H9 (cell line): Measurements from ENCODE around the gene HMGCL. TPM values are rescaled to one million over a fixed set of nuclear protein-coding genes. Genes with fewer than 3 reads are reported as not detected.

Experiments
- DNase-seq: peaks from one replicate; pipeline ENCODE4 v3.0.0-alpha.2; 2017
- H2AFZ ChIP-seq: one replicate; pipeline ENCODE4 v1.6.1; 2013; ENCODE audit warnings: mild to moderate bottlenecking, low read length, control low read depth, moderate library complexity
- H2AK5ac ChIP-seq: 2 replicates; pipeline ENCODE4 v1.6.1; 2013; ENCODE audit warnings: low read length, control low read depth, mixed read lengths; ENCODE audit not compliant: insufficient read length
- H2BK120ac ChIP-seq: one replicate; pipeline ENCODE4 v1.6.1; 2013; ENCODE audit warnings: low read depth, mild to moderate bottlenecking, low read length, control low read depth, inconsistent platforms; ENCODE audit not compliant: poor library complexity, severe bottlenecking
- H2BK12ac ChIP-seq: 2 replicates; pipeline ENCODE4 v1.6.1; 2013; ENCODE audit warnings: low read length, control low read depth, mixed read lengths, low read depth; ENCODE audit not compliant: insufficient read length
- H2BK15ac ChIP-seq: 2 replicates; pipeline ENCODE4 v1.6.1; 2013; ENCODE audit warnings: low read depth, low read length, control low read depth
- H2BK20ac ChIP-seq: one replicate; pipeline ENCODE4 v1.6.1; 2013; ENCODE audit warnings: low read depth, mild to moderate bottlenecking, low read length, control low read depth, inconsistent platforms; ENCODE audit not compliant: poor library complexity, severe bottlenecking
- H2BK5ac ChIP-seq: 2 replicates; pipeline ENCODE4 v1.6.1; 2013; ENCODE audit warnings: low read length, control low read depth, mixed read lengths; ENCODE audit not compliant: insufficient read length
- H3K14ac ChIP-seq: 2 replicates; pipeline ENCODE4 v1.6.1; 2013; ENCODE audit warnings: low read length, control low read depth; ENCODE audit not compliant: insufficient read depth
- H3K18ac ChIP-seq: 2 replicates; pipeline ENCODE4 v1.6.1; 2013; ENCODE audit warnings: low read depth, mild to moderate bottlenecking, mixed read lengths, low read length, control low read depth; ENCODE audit not compliant: insufficient read length
- H3K23ac ChIP-seq: 2 replicates; pipeline ENCODE4 v1.6.1; 2013; ENCODE audit warnings: low read length, control low read depth, mixed read lengths, low read depth; ENCODE audit not compliant: insufficient read length
- H3K23me2 ChIP-seq: 2 replicates; pipeline ENCODE4 v1.6.1; 2013; ENCODE audit warnings: low read depth, mild to moderate bottlenecking, mixed read lengths, low read length, control low read depth; ENCODE audit not compliant: insufficient read length, poor library complexity, severe bottlenecking
- H3K27ac ChIP-seq: 2 replicates; pipeline ENCODE4 v1.5.1; 2013; ENCODE audit warnings: low read length, control low read depth, mixed read lengths, low read depth; ENCODE audit not compliant: insufficient read length
- H3K27me3 ChIP-seq: 2 replicates; pipeline ENCODE4 v1.6.1; 2013; ENCODE audit warnings: low read length, control low read depth, inconsistent platforms; ENCODE audit not compliant: insufficient read depth
- H3K4ac ChIP-seq: 2 replicates; pipeline ENCODE4 v1.6.1; 2013; ENCODE audit warnings: low read depth, mild to moderate bottlenecking, control low read depth, inconsistent platforms, low read length, moderate library complexity
- H3K4me1 ChIP-seq: 2 replicates; pipeline ENCODE4 v1.6.1; 2013; ENCODE audit warnings: low read length, control low read depth, inconsistent platforms; ENCODE audit not compliant: insufficient read depth
- H3K4me2 ChIP-seq: 2 replicates; pipeline ENCODE4 v1.6.1; 2013; ENCODE audit warnings: low read length, control low read depth, mixed read lengths; ENCODE audit not compliant: insufficient read length, insufficient read depth
- H3K56ac ChIP-seq: 2 replicates; pipeline ENCODE4 v1.6.1; 2013; ENCODE audit warnings: low read depth, mild to moderate bottlenecking, mixed read lengths, low read length, control low read depth; ENCODE audit not compliant: insufficient read length
- H3K79me1 ChIP-seq: 2 replicates; pipeline ENCODE4 v1.6.1; 2013; ENCODE audit warnings: low read depth, mild to moderate bottlenecking, moderate library complexity, low read length, control low read depth, inconsistent platforms; ENCODE audit not compliant: insufficient read depth, poor library complexity, severe bottlenecking
- H3K79me2 ChIP-seq: 2 replicates; pipeline ENCODE4 v1.6.1; 2013; ENCODE audit warnings: low read length, control low read depth, inconsistent platforms; ENCODE audit not compliant: insufficient read depth
- H3K9ac ChIP-seq: 2 replicates; pipeline ENCODE4 v1.6.1; 2013; ENCODE audit warnings: low read length, control low read depth, mixed read lengths; ENCODE audit not compliant: insufficient read length; ENCODE audit errors: extremely low read depth
- H3K9me3 ChIP-seq: one replicate; pipeline ENCODE4 v1.6.1; 2013; ENCODE audit warnings: low read depth, low read length, inconsistent platforms; ENCODE audit not compliant: control insufficient read depth
- H3T11ph ChIP-seq: one replicate; pipeline ENCODE4 v1.6.1; 2013; ENCODE audit warnings: mild to moderate bottlenecking, low read length, control low read depth, inconsistent platforms
- H4K20me1 ChIP-seq: one replicate; pipeline ENCODE4 v1.6.1; 2013; ENCODE audit not compliant: control insufficient read depth, insufficient read length, insufficient read depth
- H4K5ac ChIP-seq: 2 replicates; pipeline ENCODE4 v1.6.1; 2013; ENCODE audit warnings: low read depth, mild to moderate bottlenecking, mixed read lengths, low read length, control low read depth; ENCODE audit not compliant: insufficient read length
- H4K8ac ChIP-seq: replicated peaks from 2 replicates; pipeline ENCODE4 v1.6.1; 2013; ENCODE audit warnings: low read length, control low read depth, mixed read lengths, low read depth; ENCODE audit not compliant: insufficient read length
- H4K91ac ChIP-seq: 2 replicates; pipeline ENCODE4 v1.6.1; 2013; ENCODE audit warnings: low read depth, mild to moderate bottlenecking, moderate library complexity, mixed read lengths, low read length, control low read depth; ENCODE audit not compliant: insufficient read length
- H3K27ac Mint-ChIP-seq, 3 experiments: 2 replicates in 2 of 3; 3 replicates in 1 of 3; pipeline ENCODE4 v1.8.0; 2020 to 2021; ENCODE audit warnings: mixed read lengths in 3 of 3, mild to moderate bottlenecking in 1 of 3, moderate library complexity in 1 of 3
- H3K27me3 Mint-ChIP-seq: 2 replicates; pipeline ENCODE4 v1.8.0; 2021; ENCODE audit warnings: low read depth, mild to moderate bottlenecking, moderate library complexity, mixed read lengths
- H3K36me3 Mint-ChIP-seq, 3 experiments: 2 replicates in 2 of 3; 3 replicates in 1 of 3; pipeline ENCODE4 v1.8.0; 2020 to 2021; ENCODE audit warnings: low read depth in 3 of 3, mixed read lengths in 3 of 3; ENCODE audit not compliant: insufficient read depth in 1 of 3
- H3K4me1 Mint-ChIP-seq, 2 experiments: 2 replicates each; pipeline ENCODE4 v1.8.0; 2020; ENCODE audit warnings: mixed read lengths in 2 of 2
- H3K4me3 Mint-ChIP-seq, 2 experiments: 2 replicates in 1 of 2; 3 replicates in 1 of 2; pipeline ENCODE4 v1.8.0; 2020 to 2021; ENCODE audit warnings: mild to moderate bottlenecking in 2 of 2, mixed read lengths in 2 of 2, moderate library complexity in 1 of 2
- H3K9me3 Mint-ChIP-seq, 2 experiments: 2 replicates in 1 of 2; 3 replicates in 1 of 2; pipeline ENCODE4 v1.8.0; 2020; ENCODE audit warnings: mild to moderate bottlenecking in 2 of 2, mixed read lengths in 2 of 2, moderate library complexity in 1 of 2
- WGBS: extraction: QIAGEN DNeasy Blood & Tissue Kit; methylation state at CpG from one replicate; pipeline ENCODE4 v1.1.7; 2013; ENCODE audit warnings: missing lambda C conversion rate, low lambda C conversion rate, mixed read lengths; ENCODE audit not compliant: insufficient read length; ENCODE audit errors: extremely low coverage; 5-methylcytosine and 5-hydroxymethylcytosine counted together
- total RNA-seq: library from RNA; stranded (reverse); gene quantifications from 2 replicates; pipeline ENCODE4 v1.2.1, GENCODE V29; 2021
- TF ChIP-seq, protein P1 (sequence below): fragments of 200-600 bp; sonication (generic); conservative IDR thresholded peaks from 3 replicates; pipeline ENCODE4 v1.8.0; 2021; ENCODE audit warnings: antibody characterized with exemption, mild to moderate bottlenecking

The HMGCL gene
- total RNA-seq, 1 experiment from 2014 or later = 15.9 TPM

DNA sequence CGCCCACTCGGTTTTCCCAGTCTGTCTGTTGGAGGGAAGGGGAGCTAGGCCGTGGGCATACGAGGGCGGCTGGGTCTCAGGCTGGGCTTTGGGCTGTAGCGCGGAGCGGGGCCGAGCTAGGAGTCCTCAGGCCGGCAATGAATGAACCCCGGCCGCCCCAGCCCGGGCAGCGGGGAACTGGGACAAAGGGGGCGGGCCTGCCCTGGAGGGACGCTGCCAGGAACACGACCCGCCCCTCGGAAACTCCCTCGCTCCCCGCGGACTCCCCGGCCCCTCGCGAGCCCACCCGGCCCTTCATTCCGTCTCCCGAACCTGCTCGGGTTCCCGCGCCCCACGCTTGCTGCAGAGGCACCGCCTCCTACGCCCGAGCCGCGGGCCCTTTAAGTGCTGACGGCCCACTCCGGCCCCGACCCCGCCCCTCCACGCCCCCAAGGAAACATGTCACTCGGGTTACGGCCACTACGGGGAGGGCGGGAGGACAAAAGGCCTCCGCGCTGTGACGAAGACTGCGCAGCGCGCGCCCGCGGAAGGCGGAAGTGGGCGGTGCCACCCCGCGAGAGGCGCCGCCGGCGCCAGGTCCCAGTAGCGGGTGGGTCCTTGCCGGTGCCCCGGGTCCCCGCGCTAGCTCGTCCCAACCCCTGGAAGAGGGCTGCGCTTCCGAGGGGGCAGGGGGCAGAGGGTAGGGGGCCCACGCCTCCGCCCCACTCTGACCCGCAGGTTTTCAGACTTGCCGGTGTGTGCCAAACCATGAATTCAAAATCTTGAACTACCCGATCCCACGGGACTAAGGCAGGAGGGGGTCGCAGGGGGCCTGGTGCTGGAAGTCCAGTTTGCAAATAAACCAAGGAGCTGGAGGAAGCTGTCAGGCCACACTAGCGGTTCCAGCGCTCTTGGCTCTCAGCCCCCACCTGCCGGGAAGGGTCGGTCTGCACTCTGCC lies 24.6 kb downstream of the HMGCL start, which contains the start of gene GALE:
Gene GALE (minus strand): TSS at position 355 of the 938 bp plus-strand sequence. CDS start 1,747 bp downstream, outside the sequence.
- Histone ChIP-seq H4K5ac (no peak within 1 kb of the TSS), H3K27me3 (no peaks in the 10 kb centered on the region), H3K23me2 (peaks cover 11% of the 10 kb centered on the region), H2AFZ (no peak within 1 kb of the TSS), H4K91ac (no peak within 1 kb of the TSS), H3K4ac (no peak within 1 kb of the TSS), H3K79me2 (no peaks in the 10 kb centered on the region), H3K79me1 (no peaks in the 10 kb centered on the region), H2BK12ac (no peak within 1 kb of the TSS), H3K18ac (peak within 1 kb of the TSS; percentile 18), H4K8ac (no peak within 1 kb of the TSS), H3T11ph (no peak within 1 kb of the TSS), H3K56ac (no peak within 1 kb of the TSS), H3K4me1 (no peaks in the 10 kb centered on the region; the same call in 1 of the 2 replicates), H2BK15ac (no peak within 1 kb of the TSS), H3K27ac (no peak within 1 kb of the TSS), H3K14ac (peak within 1 kb of the TSS; percentile 44), H4K20me1 (no peaks in the 10 kb centered on the region), H2AK5ac (no peak within 1 kb of the TSS), H2BK120ac (no peak within 1 kb of the TSS), H2BK20ac (no peak within 1 kb of the TSS), H3K9ac (peak within 1 kb of the TSS; percentile 36), H3K9me3 (no peaks in the 10 kb centered on the region), H3K4me2 (peak within 1 kb of the TSS; percentile 85), H3K23ac (no peak within 1 kb of the TSS), H2BK5ac (no peak within 1 kb of the TSS)
- H3K27me3 Mint-ChIP-seq = peaks cover 8% of the 10 kb centered on the region
- WGBS = no CpG with 5 or more reads among the region's 82 CpGs
- H3K9me3 Mint-ChIP-seq = no peaks in the 10 kb centered on the region
- TF ChIP-seq, protein P1, sequence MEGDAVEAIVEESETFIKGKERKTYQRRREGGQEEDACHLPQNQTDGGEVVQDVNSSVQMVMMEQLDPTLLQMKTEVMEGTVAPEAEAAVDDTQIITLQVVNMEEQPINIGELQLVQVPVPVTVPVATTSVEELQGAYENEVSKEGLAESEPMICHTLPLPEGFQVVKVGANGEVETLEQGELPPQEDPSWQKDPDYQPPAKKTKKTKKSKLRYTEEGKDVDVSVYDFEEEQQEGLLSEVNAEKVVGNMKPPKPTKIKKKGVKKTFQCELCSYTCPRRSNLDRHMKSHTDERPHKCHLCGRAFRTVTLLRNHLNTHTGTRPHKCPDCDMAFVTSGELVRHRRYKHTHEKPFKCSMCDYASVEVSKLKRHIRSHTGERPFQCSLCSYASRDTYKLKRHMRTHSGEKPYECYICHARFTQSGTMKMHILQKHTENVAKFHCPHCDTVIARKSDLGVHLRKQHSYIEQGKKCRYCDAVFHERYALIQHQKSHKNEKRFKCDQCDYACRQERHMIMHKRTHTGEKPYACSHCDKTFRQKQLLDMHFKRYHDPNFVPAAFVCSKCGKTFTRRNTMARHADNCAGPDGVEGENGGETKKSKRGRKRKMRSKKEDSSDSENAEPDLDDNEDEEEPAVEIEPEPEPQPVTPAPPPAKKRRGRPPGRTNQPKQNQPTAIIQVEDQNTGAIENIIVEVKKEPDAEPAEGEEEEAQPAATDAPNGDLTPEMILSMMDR = no peak
- DNase-seq = peak; percentile 90
- peak within 1 kb of the TSS; percentile 90 to 91 for H3K4me3 Mint-ChIP-seq
- H3K27ac Mint-ChIP-seq = peak within 1 kb of the TSS in 2 of 3 experiments; percentile 41 to 99; a peak in 3 of 7 replicates
- peaks cover 2 to 26% (median 16%) of the 10 kb centered on the region in 3 experiments; a peak in 5 of 7 replicates for H3K36me3 Mint-ChIP-seq
- H3K4me1 Mint-ChIP-seq = peaks cover 9 to 11% of the 10 kb centered on the region in 2 experiments
